Right forelimb (tissue), 1 donor: ENCODE results near the gene INSYN2B.
A peak's percentile ranks its signal among the peaks of the same experiment; 100 is the strongest.

Source experiments
- DNase-seq: peaks from one replicate; pipeline ENCODE4 v3.0.0-alpha.2; 2018

INSYN2B gene

DNA sequence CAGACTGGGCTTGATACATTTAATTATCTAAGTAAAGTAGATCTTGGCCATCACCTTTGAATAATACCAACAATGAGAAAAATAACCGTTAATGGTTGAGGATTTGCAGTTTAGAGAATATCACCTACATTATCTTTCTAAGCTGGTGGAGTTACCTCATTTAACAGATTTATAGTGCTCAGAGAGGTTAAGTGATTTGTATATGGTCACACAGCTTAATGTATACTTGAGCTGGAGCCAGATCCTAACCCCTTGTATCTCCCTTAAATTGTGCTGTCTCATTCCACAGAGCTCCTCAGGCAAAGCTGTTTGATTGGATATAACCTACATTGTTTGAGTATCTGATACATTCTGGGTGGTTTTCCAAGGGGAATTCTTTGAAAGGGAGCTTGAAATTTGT, 57.8 kb downstream of the INSYN2B start:
- DNase-seq = no peak

DNA sequence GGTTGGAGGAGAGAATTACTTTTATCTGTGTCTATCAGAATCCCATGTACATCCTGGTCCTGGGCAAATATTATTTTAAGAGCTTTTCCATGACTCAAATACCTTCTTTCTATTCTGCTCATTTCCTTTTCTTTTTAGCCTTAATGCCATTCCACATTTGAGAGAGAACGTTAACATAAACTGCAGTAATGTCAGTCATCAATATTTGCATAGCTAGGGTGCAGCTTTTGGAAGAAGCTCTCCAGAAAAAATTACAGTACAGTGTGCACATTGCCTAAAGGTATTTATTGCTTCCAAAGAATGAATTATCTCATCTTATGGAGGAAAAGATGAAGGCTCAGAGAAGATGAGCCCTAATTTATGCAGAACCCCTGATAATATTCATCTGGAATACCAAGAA, 58.3 kb downstream of the INSYN2B start:
- DNase-seq = no peak

DNA sequence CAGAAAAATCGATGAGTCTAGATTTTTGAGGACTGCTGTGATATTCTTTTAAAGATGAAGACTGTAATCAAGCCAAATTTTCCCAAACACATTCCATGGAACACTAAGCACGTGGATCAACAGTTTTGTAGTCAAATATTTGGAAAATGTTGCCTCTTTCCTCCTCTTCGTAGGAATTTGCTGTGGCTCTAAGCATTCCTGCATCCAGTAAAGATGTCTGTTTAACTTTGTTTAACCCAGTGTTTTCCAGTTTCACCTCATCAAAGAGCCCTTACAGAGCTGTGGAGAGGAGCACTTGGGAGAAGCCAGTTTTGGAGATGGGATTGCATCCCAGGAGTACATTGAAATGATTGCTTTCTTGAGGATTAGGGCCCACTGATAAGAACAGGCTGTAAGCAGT, 58.9 kb downstream of the INSYN2B start:
- no peak for DNase-seq

DNA sequence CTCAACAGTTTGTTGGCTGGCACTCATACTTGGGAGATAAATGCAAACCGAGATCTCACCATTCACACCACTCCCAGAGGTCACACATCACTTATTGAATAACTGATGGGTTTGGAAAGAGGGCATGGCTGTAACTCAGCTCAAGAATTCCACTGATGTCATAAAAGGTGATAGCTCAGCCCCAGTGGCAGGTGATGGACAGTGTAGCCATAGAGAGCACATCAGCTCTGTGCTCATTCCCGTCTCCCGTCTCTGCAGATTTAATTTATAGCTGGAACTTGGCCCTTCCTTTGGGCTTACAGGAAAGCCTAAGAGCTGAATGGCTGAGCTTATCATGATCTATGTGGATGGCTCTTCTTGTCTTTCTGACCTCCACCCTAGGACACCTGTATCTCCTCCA, 59.8 kb downstream of the INSYN2B start:
- no peak for DNase-seq

DNA sequence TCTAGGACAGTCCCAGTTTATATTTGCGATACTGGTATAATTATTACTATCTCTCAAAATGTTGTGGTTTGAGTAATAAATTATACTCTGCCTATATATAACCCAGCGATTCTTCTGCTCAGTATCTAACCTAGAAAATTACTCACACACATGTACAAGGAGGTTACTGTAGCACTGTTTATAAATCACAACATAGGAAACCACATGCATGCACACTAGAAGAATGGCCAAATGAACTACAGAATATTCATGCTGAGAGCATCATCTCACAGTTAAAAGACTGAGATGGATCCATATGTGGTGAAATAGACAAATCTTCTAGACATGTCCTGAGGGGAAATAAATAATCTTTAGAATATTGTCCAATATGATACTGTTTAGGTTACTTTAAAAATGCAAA, 62.1 kb downstream of the INSYN2B start:
- no peak for DNase-seq

DNA sequence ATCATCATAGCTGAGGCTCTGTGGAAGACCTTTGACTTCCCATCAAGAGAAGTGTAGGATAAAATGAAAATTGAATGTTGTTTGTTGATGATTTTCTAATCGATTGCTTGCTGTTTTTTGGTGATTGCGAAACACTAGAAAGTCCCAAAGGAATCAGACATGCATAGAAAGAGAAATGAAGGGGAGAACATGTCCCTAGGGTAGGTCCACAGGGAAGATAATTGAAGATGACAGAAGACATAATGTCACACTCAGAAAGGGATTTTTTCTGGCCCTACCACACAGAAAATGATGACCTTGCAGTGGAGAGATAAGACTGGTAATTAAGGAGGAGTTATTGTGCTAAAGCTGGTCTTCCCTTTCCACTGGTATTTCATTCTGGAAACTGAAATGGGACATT, 62.8 kb downstream of the INSYN2B start:
- DNase-seq = no peak

GRCh38 chr5:169914766-169915165, 65.5 kb downstream of the INSYN2B start:
- peak; percentile 48 for DNase-seq

DNA sequence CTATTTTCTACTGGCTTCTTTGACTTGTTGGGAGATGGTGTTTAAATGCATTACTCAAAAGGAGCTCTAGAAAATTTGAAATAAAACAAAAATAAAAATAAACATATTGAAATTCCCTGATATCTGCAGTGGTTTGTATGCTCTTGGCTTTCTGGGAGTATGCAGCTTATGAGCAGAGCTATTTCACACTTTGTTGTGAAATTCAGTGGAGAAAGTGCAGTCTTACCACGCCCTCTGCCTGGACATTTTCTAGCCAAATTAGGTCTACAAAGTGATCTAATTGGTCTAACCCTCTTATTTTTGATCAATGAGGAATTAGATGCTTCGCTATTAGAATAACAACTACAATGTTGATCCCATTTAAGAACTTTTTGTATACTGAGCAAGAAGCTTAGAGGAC, 66.8 kb downstream of the INSYN2B start:
- no peak for DNase-seq

GRCh38 chr5:169911448-169912212, 68.7 kb downstream of the INSYN2B start:
- DNase-seq = no peak

DNA sequence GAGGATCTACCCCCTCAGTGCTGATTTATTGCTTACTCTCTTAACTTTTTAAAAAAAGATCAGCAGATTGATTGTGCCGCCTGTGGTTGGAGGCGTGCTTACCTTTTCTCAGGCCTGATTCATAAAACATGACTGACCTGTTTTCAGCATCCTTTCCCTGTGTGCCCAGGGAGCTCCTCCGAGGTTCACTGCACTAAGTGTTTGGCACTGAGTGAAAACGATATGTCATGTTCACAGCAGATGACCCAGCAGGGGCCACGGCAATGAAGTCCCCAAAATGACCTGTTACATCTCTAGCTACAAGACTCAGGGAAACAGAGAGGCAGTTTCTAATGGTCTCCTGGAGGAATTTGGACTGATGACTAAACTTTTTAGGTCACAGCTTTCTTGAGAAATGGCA, 69.9 kb downstream of the INSYN2B start:
- no peak for DNase-seq

- DNase-seq = no peak
These were observed 70.3 kb downstream of the INSYN2B start for GRCh38 chr5:169909945-169910344.

DNA sequence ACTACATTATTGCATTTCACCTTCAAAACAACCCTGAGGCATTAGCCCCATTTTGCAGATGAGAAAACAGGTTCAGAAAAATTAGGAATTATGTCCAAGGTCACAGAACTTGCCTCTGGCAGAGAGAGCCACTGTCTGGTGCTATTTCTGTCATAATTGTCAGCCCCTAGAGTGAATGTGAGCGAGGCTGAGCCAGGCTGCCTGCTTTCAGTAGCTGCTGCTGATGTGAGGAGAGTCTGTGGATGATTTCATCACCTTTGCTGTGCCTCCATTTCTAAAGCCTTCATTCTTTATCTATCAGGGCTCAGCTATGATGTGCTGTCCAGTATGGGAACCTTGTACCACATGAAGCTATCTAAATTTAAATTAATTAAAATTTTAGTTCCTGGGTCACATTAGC, 71.4 kb downstream of the INSYN2B start:
- no peak for DNase-seq

- no peak for DNase-seq
These were observed 73.3 kb downstream of the INSYN2B start for GRCh38 chr5:169906745-169907649.

- no peak for DNase-seq
These were observed 75.3 kb downstream of the INSYN2B start for GRCh38 chr5:169905017-169905416.

GRCh38 chr5:169904508-169904907, 75.8 kb downstream of the INSYN2B start:
- no peak for DNase-seq

DNA sequence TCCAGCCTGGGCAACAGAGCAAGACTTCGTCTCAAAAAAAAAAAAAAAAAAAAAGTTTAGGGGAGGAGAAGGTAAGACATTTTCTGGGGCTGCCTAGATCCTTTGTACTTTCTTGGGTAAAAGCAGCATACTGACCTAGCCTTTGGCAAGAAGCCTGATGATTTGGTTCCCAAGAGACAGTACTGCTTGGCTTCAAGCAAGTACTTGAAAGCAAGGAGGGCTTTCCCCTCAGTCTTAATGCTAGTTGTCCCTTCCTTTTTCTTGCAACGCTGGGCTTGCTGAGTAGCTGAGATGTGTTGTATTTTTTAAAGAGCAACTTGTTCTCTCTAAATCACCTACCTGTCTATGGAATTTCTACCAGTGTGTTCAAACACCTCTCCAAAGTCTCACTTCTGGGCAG, 76.2 kb downstream of the INSYN2B start:
- no peak for DNase-seq

- DNase-seq = no peak
These were observed 78.4 kb downstream of the INSYN2B start for GRCh38 chr5:169901896-169902295.

- no peak for DNase-seq
These were observed 82.8 kb downstream of the INSYN2B start for GRCh38 chr5:169897481-169897880.

DNA sequence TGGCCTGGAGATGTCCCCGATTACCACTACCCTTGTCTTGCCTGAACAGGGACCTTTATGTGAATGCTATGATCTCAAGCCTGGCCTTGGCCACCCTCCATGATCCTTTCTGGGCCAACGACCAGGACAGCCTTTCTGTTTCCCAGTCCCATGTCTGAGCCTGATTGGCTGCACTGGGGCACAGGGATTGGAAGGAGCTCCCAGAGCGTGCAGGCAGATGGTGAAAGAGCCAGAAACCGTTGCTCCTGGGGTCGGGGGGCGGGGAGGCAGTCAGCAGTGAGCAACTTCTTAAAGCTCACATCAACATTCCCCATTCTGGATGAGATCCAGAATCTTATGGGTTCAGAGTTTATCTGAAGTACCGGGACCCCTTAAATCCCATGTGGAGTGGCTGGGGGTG, 84.4 kb downstream of the INSYN2B start:
- DNase-seq = no peak

- DNase-seq = no peak
These were observed 86.7 kb downstream of the INSYN2B start for GRCh38 chr5:169893571-169893970.

- DNase-seq = no peak
These were observed 87.3 kb downstream of the INSYN2B start for GRCh38 chr5:169893010-169893409.

DNA sequence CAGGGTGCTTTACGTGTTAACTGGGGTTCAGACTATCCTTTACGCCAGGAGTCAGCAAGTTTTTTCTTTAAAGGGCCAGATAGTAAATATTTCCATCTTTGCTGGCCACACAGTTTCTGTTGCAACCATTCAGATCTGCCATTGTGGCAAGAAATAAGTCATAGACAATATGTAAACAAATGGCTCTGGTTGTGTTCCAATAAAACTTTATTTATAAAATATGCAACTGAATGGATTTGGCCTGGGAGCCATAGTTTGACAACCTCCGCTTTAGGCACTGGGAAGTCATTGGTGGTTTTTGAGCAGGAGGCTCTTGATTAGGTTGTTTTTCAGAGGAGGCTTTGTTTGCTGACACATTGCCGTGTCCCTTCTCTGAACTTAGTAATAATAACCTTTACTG, 90.7 kb downstream of the INSYN2B start:
- no peak for DNase-seq

DNA sequence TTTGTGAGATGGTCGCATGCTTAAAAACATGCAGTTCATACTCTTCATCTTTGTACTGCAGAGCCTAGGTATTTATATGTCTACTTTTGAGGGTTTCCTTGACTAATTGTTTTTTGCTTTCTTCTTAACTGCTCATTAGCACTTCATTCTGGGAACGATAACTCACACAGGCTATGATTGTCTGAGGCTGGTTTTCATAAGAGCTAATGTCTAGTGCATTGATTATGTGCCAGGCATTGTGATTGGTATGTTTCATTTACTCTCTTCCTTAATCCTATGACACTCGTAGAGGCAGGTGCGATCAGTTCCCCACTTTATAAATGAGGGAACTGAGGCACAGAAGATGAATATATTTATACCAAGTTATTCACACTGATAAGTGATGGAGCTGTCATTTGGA, 93.6 kb downstream of the INSYN2B start:
- no peak for DNase-seq

- DNase-seq = no peak
These were observed 94.3 kb downstream of the INSYN2B start for GRCh38 chr5:169886033-169886432.
